ENCODE results near the gene CLDN6. TPM values are rescaled to one million over a fixed set of nuclear protein-coding genes. Genes with fewer than 3 reads are reported as not detected.

The CLDN6 gene
- total RNA-seq, 1 donor from 2014 or later: 319 TPM

DNA sequence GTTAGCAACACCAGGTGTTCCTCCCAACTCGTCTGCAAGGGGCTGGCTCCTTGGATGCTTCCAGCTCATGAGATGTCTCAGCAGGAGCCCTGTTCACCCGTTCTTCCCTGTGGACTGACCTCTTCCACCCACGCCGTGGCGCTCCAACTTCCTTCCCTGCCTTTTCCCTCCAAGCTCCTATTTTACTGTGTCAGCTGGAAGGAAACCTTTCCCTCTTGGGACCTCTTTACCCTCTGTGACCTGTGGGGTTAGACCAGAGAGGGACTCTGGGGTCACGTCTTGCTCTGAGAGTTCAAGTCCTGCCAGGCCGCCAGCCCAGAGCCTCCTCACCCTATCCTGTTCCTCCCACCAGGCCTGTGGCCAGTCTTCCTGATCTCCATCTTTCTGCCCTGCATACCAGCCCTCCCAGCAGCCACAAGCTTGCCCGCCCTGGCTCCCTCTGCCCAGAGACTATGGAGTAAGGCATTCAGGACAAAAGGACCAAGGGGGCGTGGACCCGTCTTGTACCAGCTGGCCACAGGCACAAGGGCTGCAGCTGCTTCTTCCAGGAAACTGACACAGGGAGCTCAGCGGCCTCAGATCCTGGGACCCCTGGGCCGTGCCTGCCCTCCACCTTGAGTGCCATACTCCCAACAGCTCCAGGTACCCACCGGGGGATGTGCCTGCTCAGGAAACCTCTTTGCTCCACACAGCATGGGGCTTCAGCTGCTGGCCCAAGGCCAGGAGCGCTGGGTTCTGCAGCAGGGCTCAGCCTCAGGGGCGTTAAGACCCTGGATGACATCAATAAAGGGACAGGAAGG lies 45.8 kb downstream of the CLDN6 start:
- Histone ChIP-seq H3K27me3 (ENCODE audit: control insufficient read depth, insufficient read depth, low read length) (peaks cover 10% of the 10 kb centered on the region), H3K36me3 (ENCODE audit: control insufficient read depth, insufficient read depth, low read length) (peaks cover 1% of the 10 kb centered on the region), H3K4me3 (ENCODE audit: low read depth, low read length) (no peak overlapping the region)
- no peak for DNase-seq (ENCODE audit: low read depth)
- no peak for TF ChIP-seq CTCF (IDR thresholded peaks at IDR 0.05; ENCODE audit: insufficient read depth, low read length, poor library complexity, severe bottlenecking)

- no peak for TF ChIP-seq CTCF (IDR thresholded peaks at IDR 0.05; ENCODE audit: insufficient read depth, low read length, poor library complexity, severe bottlenecking)
- Histone ChIP-seq H3K27me3 (ENCODE audit: control insufficient read depth, insufficient read depth, low read length) (peaks cover 19% of the 10 kb centered on the region), H3K36me3 (ENCODE audit: control insufficient read depth, insufficient read depth, low read length) (peaks cover 1% of the 10 kb centered on the region), H3K4me3 (ENCODE audit: low read depth, low read length) (no peak overlapping the region)
- DNase-seq (ENCODE audit: low read depth): no peak
Observed at GRCh38 chr16:2971134-2971984, 46.6 kb downstream of the CLDN6 start.

DNA sequence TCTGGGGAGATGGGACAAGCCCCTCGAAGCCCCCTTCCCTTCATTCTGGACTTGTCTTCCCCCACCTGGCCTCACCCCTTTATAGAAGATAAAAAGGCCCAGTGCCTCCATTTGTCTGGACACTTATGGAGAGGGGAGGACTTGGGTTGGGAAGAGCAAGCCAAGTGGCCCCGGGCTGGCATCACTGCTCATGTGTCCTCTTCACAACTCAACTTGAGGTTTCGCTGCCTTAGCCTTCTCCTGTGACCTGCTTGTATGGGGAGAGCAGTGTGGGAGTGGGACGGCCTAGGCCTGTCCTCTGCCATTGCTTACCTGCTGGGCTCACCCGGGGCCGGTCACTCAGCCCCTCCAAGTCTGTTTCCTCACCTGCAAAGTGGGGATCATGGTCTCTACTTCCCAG lies 47.4 kb downstream of the CLDN6 start:
- TF ChIP-seq CTCF (IDR thresholded peaks at IDR 0.05; ENCODE audit: insufficient read depth, low read length, poor library complexity, severe bottlenecking): no peak
- DNase-seq (ENCODE audit: low read depth): no peak
- H3K27me3 ChIP-seq (ENCODE audit: control insufficient read depth, insufficient read depth, low read length): peaks cover 27% of the 10 kb centered on the region
- H3K36me3 ChIP-seq (ENCODE audit: control insufficient read depth, insufficient read depth, low read length): peaks cover 1% of the 10 kb centered on the region
- H3K4me3 ChIP-seq (ENCODE audit: low read depth, low read length): peak overlapping the region; percentile 59

GRCh38 chr16:2969545-2970521 lies 48.1 kb downstream of the CLDN6 start:
- no peak for DNase-seq (ENCODE audit: low read depth)
- Histone ChIP-seq H3K27me3 (ENCODE audit: control insufficient read depth, insufficient read depth, low read length) (peaks cover 28% of the 10 kb centered on the region), H3K36me3 (ENCODE audit: control insufficient read depth, insufficient read depth, low read length) (peaks cover 1% of the 10 kb centered on the region), H3K4me3 (ENCODE audit: low read depth, low read length) (peak overlapping the region; percentile 59)
- peak; percentile 70 for TF ChIP-seq CTCF (IDR thresholded peaks at IDR 0.05; ENCODE audit: insufficient read depth, low read length, poor library complexity, severe bottlenecking)

DNA sequence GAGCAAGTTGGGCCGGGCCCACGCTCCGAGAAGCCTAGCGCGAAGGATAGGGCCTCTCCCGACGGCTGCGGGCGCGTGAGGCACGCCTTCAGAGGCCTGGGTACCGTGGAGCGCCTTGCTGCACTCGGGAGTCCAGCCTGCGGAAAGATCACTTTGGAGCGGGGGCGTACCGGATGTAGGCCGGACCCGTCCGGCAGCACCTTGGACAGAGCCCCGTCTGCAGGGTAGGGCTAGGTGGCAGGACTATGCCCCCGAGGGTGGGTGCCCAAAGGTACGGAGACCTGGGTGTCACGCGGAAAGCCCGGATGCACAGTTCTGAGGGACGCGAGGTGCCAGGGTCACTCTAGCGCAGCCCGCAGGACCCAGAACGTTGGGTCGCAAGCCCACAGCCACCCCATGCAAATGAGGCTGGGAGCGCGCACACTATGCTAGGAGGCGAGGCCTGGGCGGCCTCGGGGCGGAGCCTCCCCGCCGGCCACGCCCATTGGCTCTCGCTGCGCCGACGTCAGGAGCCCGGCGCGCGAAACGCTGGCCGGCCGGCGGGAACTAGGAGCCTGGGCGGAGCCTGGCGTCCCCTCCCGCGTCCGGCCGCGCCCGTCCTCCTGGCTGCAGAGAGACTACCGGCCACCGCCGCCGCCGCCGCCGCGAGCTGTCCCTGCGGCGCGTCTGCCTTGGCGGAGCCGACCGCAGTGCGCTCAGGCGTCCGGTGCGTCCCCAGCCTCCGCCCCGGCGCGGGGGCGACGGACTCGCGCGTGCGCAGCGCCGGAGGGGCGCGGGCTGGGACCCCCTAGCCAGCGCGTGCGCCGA lies 49.0 kb downstream of the CLDN6 start, which contains the start of gene PAQR4:
PAQR4 (plus strand) TSS at position 611 of the 807 bp plus-strand sequence. CDS start 327 bp downstream, outside the sequence.
- H3K36me3 ChIP-seq (ENCODE audit: control insufficient read depth, insufficient read depth, low read length): no peaks in the 10 kb centered on the region
- TF ChIP-seq CTCF (IDR thresholded peaks at IDR 0.05; ENCODE audit: insufficient read depth, low read length, poor library complexity, severe bottlenecking): no peak
- DNase-seq (ENCODE audit: low read depth): peak; percentile 53

More for the DNA sequence above, 49.0 kb downstream of the CLDN6 start, which contains the start of gene PAQR4:
- Histone ChIP-seq H3K4me3 (ENCODE audit: low read depth, low read length) (peak within 1 kb of the TSS; percentile 59), H3K27me3 (ENCODE audit: control insufficient read depth, insufficient read depth, low read length) (peaks cover 37% of the 10 kb centered on the region)

All from kidney epithelial cell (primary cell).